Measurements from ENCODE around the gene ZNF302.

ZNF302 gene

GRCh38 chr19:34733266-34733745 lies 55.8 kb downstream of the ZNF302 start:
- DNase-seq = no peak

GRCh38 chr19:34733746-34734536 lies 56.5 kb downstream of the ZNF302 start, which contains the start of gene ZNF181:
ZNF181 (plus strand) TSS chr19:34734243; CDS start chr19:34735038, 795 bp downstream.
- DNase-seq = peak; percentile 77

GRCh38 chr19:34734537-34735103 lies 57.1 kb downstream of the ZNF302 start:
- no peak for DNase-seq
